Astrocyte of the cerebellum (primary cell): ENCODE data around the gene PKLR.
A peak's percentile ranks its signal among the peaks of the same experiment; 100 is the strongest.

Experiments used
- DNase-seq: peaks from one replicate; pipeline ENCODE4 v3.0.0-alpha.2; 2011; ENCODE audit warnings: low read depth
- H3K4me3 ChIP-seq: 2 replicates; pipeline ENCODE4 v1.5.1; 2011; ENCODE audit warnings: mild to moderate bottlenecking, low read depth, low read length, moderate library complexity
- CTCF ChIP-seq: IDR thresholded peaks from 2 replicates; pipeline ENCODE4 v1.5.1; 2012; ENCODE audit warnings: low read length, low read depth, moderate library complexity, mild to moderate bottlenecking; ENCODE audit errors: missing control alignments
- in situ Hi-C: cut with HindIII; loops from 2 replicates; pipeline ENCODE4 v1.10.0; 2017; ENCODE audit warnings: low sequenced_read_pairs

The PKLR gene

GRCh38 chr1:155260276-155260675, 41.0 kb downstream of the PKLR start:
- in situ Hi-C loops: no loop called here
- no peak overlapping the region for H3K4me3 ChIP-seq
- no peak for DNase-seq
- TF ChIP-seq CTCF: no peak

- no peak for DNase-seq
- no peak for TF ChIP-seq CTCF
- H3K4me3 ChIP-seq: peak overlapping the region; percentile 57
- in situ Hi-C loops: no loop called here
Measured at GRCh38 chr1:155256058-155256852, 45.0 kb downstream of the PKLR start.

- in situ Hi-C loops: no loop called here
- TF ChIP-seq CTCF: no peak
- DNase-seq: peak; percentile 29
- peak within 1 kb of the TSS; percentile 57 for H3K4me3 ChIP-seq
Measured at GRCh38 chr1:155255243-155256007, 45.8 kb downstream of the PKLR start, which contains the start of gene ENTREP3. ENTREP3 (minus strand) TSS chr1:155255483; CDS start chr1:155254877, 606 bp downstream.

GRCh38 chr1:155254714-155255242, 46.5 kb downstream of the PKLR start:
- TF ChIP-seq CTCF: no peak
- in situ Hi-C loops: no loop called here
- DNase-seq: no peak
- H3K4me3 ChIP-seq: peak overlapping the region; percentile 57

GRCh38 chr1:155254228-155254713, 47.0 kb downstream of the PKLR start:
- peak overlapping the region; percentile 57 for H3K4me3 ChIP-seq
- in situ Hi-C loops: no loop called here
- no peak for DNase-seq
- TF ChIP-seq CTCF: no peak

GRCh38 chr1:155253797-155254196, 47.4 kb downstream of the PKLR start:
- no peak for DNase-seq
- in situ Hi-C loops: no loop called here
- peak overlapping the region; percentile 57 for H3K4me3 ChIP-seq
- no peak for TF ChIP-seq CTCF
